ENCODE data around the gene ZFR2. TPM values are rescaled to one million over a fixed set of nuclear protein-coding genes. Genes with fewer than 3 reads are reported as not detected.

The ZFR2 gene
- total RNA-seq, 4 donors from 2014 or later: not detected

- WGBS, 2 donors: 84 to 86% methylated on average over 11 of the region's 11 CpGs
- Histone ChIP-seq H3K27me3 (peaks cover 0 to 2% of the 10 kb centered on the region in 2 donors), H3K4me1 (no peaks in the 10 kb centered on the region), H3K36me3 (no peaks in the 10 kb centered on the region), H3K4me3 (no peak overlapping the region), H3K27ac (no peak overlapping the region), H3K9me3 (peaks cover 0 to 16% (median 0%) of the 10 kb centered on the region in 4 donors)
- TF ChIP-seq EP300 (IDR thresholded peaks at IDR 0.05) (no peak), POLR2A (IDR thresholded peaks at IDR 0.05) (no peak), CTCF (IDR thresholded peaks at IDR 0.05) (no peak)
- no peak for DNase-seq (ENCODE audit: low spot score in 2 of 2)
These were observed 25.9 kb downstream of the ZFR2 start for GRCh38 chr19:3842948-3843347.

DNA sequence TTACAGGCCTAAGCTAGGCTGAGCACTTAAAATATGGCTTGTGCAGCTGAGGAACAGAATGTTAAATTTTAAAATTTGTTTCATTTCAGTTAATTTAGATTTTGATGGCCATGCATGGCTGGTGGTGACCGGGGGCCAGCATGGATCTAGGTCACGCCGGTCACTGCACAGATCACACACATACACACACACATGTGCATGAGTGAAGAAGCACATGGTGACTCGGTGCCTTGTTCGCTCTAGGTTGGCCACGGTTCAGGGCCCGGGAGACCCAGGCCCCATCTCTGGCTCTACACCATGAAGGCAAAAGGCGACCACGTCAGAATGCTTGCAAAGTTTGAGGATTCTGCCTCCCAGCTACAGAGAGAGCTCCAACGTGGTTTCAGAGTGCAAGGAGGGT is 28.0 kb downstream of the ZFR2 start:
- 82% methylated on average over 9 to 10 of the region's 10 CpGs for WGBS, 2 donors
- no peak overlapping the region for H3K27ac ChIP-seq
- no peaks in the 10 kb centered on the region for H3K4me1 ChIP-seq
- no peak for TF ChIP-seq POLR2A (IDR thresholded peaks at IDR 0.05)
- no peak for TF ChIP-seq EP300 (IDR thresholded peaks at IDR 0.05)
- no peak for TF ChIP-seq CTCF (IDR thresholded peaks at IDR 0.05)
- DNase-seq (ENCODE audit: low spot score in 2 of 2): no peak
- H3K9me3 ChIP-seq: peaks cover 0 to 4% (median 0%) of the 10 kb centered on the region in 4 donors
- H3K36me3 ChIP-seq: no peaks in the 10 kb centered on the region
- H3K27me3 ChIP-seq: no peaks in the 10 kb centered on the region
- no peak overlapping the region for H3K4me3 ChIP-seq

- H3K4me3 ChIP-seq: no peak overlapping the region
- H3K27ac ChIP-seq: no peak overlapping the region
- WGBS, 2 donors: 53 to 72% methylated on average over 13 of the region's 13 CpGs
- H3K9me3 ChIP-seq: no peaks in the 10 kb centered on the region
- no peaks in the 10 kb centered on the region for H3K36me3 ChIP-seq
- TF ChIP-seq EP300 (IDR thresholded peaks at IDR 0.05) (no peak), POLR2A (IDR thresholded peaks at IDR 0.05) (no peak), CTCF (IDR thresholded peaks at IDR 0.05) (no peak)
- H3K4me1 ChIP-seq: no peaks in the 10 kb centered on the region
- no peak for DNase-seq (ENCODE audit: low spot score in 2 of 2)
- no peaks in the 10 kb centered on the region for H3K27me3 ChIP-seq
These were observed 28.9 kb downstream of the ZFR2 start for GRCh38 chr19:3839941-3840340.

- Histone ChIP-seq H3K36me3 (no peaks in the 10 kb centered on the region), H3K4me3 (no peak overlapping the region), H3K27ac (no peak overlapping the region), H3K27me3 (peaks cover 0 to 10% of the 10 kb centered on the region in 2 donors), H3K4me1 (no peaks in the 10 kb centered on the region), H3K9me3 (no peaks in the 10 kb centered on the region)
- TF ChIP-seq POLR2A (IDR thresholded peaks at IDR 0.05) (no peak), EP300 (IDR thresholded peaks at IDR 0.05) (no peak), CTCF (IDR thresholded peaks at IDR 0.05) (no peak)
- 81 to 83% methylated on average over 13 of the region's 13 CpGs for WGBS, 2 donors
- DNase-seq (ENCODE audit: low spot score in 2 of 2): no peak
These were observed 30.2 kb downstream of the ZFR2 start for GRCh38 chr19:3838661-3839060.

DNA sequence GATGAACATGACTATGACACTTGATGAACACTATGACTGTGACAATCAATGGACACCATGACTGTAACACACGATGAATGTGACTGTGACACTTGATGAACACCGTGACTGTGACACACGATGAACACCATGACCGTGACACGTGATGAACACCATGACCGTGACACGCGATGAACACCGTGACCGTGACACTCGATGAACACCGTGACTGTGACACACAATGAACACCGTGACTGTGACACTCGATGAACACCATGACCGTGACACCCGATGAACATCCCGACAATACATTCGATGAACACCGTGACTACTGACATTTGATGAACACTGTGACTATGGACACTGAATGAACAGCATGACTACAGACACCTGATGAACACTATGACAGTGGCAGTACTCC is 30.9 kb downstream of the ZFR2 start:
- no peak for TF ChIP-seq EP300 (IDR thresholded peaks at IDR 0.05)
- no peak for TF ChIP-seq CTCF (IDR thresholded peaks at IDR 0.05)
- TF ChIP-seq POLR2A (IDR thresholded peaks at IDR 0.05): no peak
- Histone ChIP-seq H3K27ac (no peak overlapping the region), H3K36me3 (no peaks in the 10 kb centered on the region), H3K27me3 (peaks cover 0 to 18% of the 10 kb centered on the region in 2 donors), H3K4me3 (no peak overlapping the region), H3K9me3 (no peaks in the 10 kb centered on the region), H3K4me1 (no peaks in the 10 kb centered on the region)
- no peak for DNase-seq (ENCODE audit: low spot score in 2 of 2)
- 91 to 95% methylated on average over 19 of the region's 19 CpGs for WGBS, 2 donors

Measured in tibial nerve (tissue), 4 donors.